HG03159 (cell line): Measurements from ENCODE around the gene KRT38.
"Not testable (repeated sequence)": the region's sequence is repeated elsewhere in the genome, so short reads cannot be mapped to it uniquely, and the experiment has no call there.

ENCODE experiments used
- ATAC-seq: cut with Tn5 transposase; IDR thresholded peaks from one replicate; pipeline ENCODE4 v1.9.1; 2021; ENCODE audit warnings: mild to moderate bottlenecking, moderate library complexity; ENCODE audit not compliant: unreplicated experiment

Gene KRT38

DNA sequence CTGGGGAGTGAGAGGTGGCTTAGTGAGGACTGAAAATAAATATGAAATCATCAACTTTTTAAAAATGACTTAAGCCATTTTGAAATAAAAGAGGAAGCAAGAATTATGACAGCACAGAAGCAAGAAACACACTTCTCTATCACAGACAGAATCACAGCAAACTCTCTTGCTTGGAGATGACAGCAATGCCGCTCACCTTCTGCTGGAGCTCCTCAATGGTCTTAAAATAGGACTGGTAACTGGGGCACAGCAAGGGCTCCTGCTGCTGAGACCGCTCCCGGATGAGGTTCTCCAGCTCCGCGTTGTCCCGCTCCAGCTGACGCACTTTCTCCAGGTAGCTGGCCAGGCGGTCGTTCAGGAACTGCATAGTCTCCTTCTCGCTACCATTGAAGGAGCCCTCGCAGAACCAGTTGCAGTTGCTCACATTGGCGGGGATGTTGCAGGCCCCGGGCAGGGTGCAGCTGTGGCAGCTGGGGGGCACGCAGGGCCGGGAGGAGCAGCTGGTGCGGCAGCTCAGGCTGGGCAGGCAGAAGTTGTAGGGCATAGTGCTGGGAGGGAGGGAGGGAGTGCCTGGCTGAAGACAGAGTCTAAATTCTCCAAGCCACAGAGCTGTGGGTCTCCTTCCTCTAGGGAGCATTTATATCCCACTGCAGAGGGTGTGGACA is 43.7 kb downstream of the KRT38 start, which contains the start of gene KRT31:
Gene KRT31 (minus strand): TSS at position 613 of the 665 bp plus-strand sequence. CDS start 69 bp downstream, at position 544.
- ATAC-seq = no peak

GRCh38 chr17:41396340-41396739 is 44.4 kb downstream of the KRT38 start:
- ATAC-seq = no peak

GRCh38 chr17:41395611-41396010 is 45.2 kb downstream of the KRT38 start:
- ATAC-seq = no peak

DNA sequence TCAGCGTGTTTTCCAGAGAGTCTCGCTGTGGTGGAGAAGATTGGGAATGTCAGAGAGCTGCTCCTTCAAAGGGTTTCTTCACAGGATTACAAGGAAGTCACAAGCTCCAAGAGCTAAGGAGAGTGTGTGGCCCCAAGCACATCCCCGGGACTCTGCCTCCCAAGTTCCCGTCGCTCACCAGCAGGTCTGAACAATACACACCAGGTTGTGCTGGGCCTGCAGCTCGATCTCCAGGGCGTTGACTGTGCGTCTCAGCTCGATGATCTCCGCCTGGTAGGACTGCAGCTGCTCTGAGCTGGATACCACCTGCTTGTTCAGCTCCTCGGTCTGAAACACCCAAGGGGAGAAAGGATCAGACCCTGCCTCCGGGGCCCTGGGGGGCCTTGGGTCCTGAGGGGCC is 45.7 kb downstream of the KRT38 start:
- not testable (repeated sequence) for ATAC-seq

DNA sequence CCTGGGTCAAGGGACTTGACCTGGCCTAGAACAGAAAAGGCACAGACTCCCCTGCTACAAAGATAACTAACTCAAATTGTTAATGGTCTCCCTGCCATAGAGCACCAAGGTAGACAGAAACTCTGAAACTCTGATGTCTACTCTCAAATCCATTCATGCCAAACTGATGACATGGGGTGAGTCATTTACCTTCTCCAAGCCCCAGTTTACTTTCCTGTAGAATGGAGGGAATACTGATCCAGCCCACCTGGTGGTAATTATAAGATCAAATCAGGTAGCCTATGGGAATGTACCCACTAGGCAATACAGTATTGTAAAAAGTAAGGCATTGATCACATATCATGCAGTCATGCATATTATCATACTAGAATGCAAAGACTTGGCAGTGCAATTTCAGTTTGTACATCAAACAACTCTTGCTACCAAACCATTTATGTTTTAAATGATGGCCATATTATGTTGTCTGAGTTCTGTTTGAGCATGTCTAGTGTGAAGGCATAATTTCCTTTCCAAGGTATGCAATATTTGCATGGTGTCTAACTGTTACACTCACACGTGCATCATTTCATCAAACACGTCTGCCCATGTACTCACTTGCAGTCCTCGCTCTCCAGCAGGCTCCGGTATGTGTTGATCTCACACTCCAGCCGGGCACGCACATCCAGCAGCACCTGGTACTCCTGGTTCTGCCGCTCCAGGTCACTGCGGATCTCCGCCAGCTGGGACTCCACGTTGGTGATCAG is 46.4 kb downstream of the KRT38 start:
- no peak for ATAC-seq

DNA sequence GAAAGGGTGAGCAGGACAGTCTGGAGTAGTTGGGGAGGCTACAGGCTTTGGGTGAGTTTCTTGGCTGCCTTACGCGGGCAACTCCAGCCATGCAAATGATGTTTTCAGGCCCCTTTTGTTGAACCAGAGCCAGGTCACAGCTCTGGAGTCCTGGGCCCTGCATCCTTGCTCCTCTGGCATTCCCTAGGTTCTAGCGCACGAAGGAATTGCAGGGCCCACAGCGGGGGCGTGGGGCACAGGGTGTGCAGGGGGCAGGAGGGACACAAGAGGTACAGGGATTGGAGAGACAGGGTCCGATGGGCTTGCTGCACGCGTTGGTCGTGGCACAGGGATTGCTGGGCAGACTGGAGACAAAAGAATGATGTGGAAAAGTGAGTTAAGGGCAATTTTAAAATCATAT is 47.0 kb downstream of the KRT38 start:
- ATAC-seq = no peak

DNA sequence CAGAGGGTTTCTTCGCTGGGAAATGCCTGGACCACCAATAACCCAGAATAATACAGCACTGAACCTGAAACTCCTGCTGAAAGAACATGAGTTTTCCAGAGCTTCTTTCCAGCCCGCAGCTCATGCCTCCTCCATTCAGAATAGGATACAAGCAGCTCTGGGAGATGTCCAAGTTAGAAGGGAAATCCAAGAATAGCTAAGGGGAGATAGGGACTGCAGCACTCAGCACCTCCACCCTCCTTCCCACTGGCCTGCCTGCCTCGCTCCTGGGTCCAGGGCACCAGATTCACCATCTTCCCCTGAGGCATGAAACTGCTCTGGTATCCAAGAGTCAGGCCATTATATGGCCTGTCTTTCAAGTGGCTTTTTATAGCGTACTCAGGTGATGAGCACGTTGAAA is 47.5 kb downstream of the KRT38 start:
- no peak for ATAC-seq

- ATAC-seq = no peak
Observed at GRCh38 chr17:41392278-41392677, 48.5 kb downstream of the KRT38 start.

GRCh38 chr17:41391535-41391934 is 49.2 kb downstream of the KRT38 start:
- ATAC-seq = no peak

GRCh38 chr17:41390411-41390938 is 50.3 kb downstream of the KRT38 start:
- no peak for ATAC-seq

DNA sequence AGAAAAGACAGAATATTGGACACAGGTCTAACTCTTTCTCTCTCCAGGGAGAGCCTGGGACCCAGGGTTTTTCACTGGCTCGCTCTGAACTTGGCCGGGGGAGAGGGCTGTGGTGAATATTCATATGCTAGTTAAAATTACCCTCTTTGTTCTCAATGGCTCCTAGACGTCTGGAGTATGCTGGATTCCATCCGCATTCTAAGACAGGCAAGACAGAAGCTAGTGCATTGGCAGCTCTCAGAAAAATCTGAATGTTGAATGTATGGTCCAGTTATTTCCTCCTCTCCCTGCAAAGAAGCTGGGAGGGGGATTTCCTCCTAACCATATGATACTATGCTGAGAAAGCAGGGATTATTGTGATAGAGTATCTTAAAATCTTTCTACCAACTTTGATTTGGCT is 53.1 kb downstream of the KRT38 start:
- ATAC-seq = no peak

DNA sequence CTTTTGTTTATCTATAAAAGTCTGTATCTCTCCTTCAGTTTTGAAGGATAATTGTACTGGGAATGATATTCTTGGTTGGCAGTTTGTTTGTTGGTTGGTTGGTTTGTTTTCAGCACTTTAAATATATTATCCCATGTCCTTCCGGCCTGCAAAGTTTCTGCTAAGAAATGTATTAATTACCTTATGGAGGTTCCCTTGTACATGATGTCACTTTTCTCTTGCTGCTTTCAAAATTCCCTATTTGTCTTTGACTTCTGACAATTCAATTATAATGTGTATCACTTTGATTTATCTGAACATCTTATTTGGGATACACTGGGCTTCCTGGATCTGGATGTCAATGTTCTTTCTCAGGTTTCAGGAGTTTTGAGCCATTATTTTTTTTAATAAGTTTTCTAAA is 54.6 kb downstream of the KRT38 start:
- no peak for ATAC-seq
